HG03460 (cell line): Measurements from ENCODE around the gene FEM1A.
"Not testable (repeated sequence)": the region's sequence is repeated elsewhere in the genome, so short reads cannot be mapped to it uniquely, and the experiment has no call there.

Experiments
- ATAC-seq: cut with Tn5 transposase; IDR thresholded peaks from one replicate; pipeline ENCODE4 v1.9.1; 2021; ENCODE audit not compliant: unreplicated experiment

Gene FEM1A, protein sequence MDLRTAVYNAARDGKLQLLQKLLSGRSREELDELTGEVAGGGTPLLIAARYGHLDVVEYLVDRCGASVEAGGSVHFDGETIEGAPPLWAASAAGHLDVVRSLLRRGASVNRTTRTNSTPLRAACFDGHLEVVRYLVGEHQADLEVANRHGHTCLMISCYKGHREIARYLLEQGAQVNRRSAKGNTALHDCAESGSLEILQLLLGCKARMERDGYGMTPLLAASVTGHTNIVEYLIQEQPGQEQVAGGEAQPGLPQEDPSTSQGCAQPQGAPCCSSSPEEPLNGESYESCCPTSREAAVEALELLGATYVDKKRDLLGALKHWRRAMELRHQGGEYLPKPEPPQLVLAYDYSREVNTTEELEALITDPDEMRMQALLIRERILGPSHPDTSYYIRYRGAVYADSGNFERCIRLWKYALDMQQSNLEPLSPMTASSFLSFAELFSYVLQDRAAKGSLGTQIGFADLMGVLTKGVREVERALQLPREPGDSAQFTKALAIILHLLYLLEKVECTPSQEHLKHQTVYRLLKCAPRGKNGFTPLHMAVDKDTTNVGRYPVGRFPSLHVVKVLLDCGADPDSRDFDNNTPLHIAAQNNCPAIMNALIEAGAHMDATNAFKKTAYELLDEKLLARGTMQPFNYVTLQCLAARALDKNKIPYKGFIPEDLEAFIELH

GRCh38 chr19:4791183-4792018, at the start of gene FEM1A:
Gene FEM1A, plus strand, starts transcription at chr19:4791734. Its CDS starts 121 bp downstream, at chr19:4791855.
- peak; percentile 86 for ATAC-seq

- ATAC-seq = no peak
Observed at GRCh38 chr19:4742723-4743646, 48.5 kb upstream of the FEM1A start.

DNA sequence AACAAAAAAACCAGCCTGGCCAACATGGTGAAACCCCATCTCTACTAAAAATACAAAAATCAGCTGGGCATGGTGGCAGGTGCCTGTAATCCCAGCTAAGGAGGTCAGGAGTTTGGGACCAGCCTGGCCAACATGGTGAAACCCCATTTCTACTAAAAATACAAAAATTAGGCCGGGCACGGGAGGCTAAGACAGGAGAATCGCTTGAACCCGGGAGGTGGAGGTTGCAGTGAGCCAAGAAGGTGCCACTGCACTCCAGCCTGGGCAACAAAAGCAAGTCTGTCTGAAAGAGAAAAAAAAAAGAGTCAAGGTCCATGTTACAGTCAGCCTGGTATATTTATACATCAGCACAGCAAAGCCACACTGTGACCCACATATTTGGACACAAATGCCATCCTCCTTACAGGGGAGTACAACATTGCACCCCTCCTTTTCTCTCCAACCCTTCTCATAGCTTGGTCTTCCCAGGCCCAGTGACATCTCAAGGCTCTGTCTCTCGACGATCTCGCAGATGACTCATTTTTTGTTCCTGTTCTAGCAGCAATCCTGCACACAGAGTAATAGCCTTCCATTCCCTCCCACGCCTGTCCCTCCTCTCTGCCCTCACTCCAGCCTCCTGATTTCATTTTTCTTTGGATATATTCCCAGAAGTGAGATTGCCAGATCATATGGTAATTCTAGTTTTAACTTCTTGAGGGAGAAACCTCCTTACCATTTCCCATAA, 46.9 kb upstream of the FEM1A start:
- ATAC-seq = no peak

DNA sequence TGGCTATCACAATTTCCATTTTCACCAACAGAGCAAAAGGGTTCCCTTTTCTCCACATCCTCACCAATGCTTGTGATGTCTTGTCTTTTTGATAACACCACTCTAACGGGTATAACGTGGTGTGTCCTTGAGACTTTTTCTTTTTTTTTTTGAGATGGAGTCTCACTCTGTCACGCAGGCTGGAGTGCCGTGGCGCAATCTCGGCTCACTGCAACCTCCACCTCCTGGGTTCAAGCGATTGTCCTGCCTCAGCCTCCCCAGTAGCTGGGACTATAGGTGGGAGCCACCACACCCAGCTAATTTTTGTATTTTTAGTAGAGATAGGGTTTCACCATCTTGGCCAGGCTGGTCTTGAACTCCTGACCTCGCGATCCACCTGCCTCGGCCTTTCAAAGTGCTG, 46.4 kb upstream of the FEM1A start:
- not testable (repeated sequence) for ATAC-seq

- no peak for ATAC-seq
Observed at GRCh38 chr19:4745986-4746385, 45.5 kb upstream of the FEM1A start.

- no peak for ATAC-seq
Observed at GRCh38 chr19:4748185-4748584, 43.3 kb upstream of the FEM1A start.

GRCh38 chr19:4748589-4748988, 42.9 kb upstream of the FEM1A start:
- no peak for ATAC-seq

- no peak for ATAC-seq
Observed at GRCh38 chr19:4749870-4750590, 41.5 kb upstream of the FEM1A start.

DNA sequence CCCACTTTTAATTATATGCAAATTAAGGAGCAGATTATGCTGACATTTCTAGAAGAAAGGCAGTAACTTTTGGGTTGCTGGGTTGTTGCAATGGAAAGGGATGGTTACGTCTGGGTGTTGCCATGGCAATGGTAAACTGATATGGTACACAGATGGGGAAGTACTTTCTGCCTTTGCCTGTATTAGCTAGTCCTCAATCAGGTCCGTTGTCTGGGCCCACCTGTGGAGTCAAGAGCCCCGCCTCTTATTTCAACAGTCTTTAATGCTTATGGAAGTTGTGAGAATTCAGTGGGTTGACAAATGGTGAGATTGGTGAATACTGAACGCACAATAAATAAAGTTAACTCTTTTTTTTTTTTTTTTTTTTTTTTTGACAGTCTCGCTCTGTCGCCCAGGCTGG, 37.3 kb upstream of the FEM1A start:
- ATAC-seq = no peak

- no peak for ATAC-seq
Observed at GRCh38 chr19:4755459-4755858, 36.1 kb upstream of the FEM1A start.

- ATAC-seq = no peak
Observed at GRCh38 chr19:4758082-4758481, 33.5 kb upstream of the FEM1A start.

DNA sequence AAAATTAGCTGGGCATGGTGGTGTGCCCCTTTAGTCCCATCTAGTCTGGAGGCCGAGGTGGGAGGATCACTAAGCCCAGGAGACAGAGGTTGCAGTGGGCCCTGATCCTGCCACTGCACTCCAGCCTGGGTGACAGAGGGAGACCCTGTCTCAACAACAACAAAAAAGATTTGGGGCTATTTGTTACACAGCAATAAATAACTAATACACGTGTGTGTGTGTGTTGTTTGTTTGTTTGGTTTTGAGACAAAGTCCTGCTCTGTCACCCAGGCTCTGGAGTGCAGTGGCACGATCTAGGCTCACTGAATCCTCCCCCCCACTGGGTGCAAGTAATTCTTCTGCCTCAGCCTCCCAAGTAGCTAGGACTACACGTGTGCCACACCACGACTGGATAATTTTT, 32.9 kb upstream of the FEM1A start:
- ATAC-seq = no peak

- no peak for ATAC-seq
Observed at GRCh38 chr19:4759388-4760284, 31.9 kb upstream of the FEM1A start.

DNA sequence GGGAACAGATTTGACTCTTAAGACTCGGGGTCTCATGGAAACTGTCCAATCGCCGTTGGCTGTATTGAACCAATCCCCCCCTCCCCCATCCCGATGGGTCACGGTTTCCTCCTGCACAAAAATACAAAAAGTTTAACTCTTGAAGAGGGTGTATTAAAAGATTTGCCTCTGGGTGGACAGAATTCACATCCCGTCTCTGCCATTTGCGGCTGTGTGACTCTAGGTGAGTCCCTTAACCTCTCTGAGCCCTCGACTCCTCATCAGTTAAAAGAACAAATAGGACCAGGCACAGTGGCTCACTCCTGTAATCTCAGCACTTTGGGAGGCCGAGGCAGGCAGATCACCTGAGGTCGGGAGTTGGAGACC, 31.3 kb upstream of the FEM1A start:
- ATAC-seq = no peak

GRCh38 chr19:4763021-4763420, 28.5 kb upstream of the FEM1A start:
- ATAC-seq = no peak

DNA sequence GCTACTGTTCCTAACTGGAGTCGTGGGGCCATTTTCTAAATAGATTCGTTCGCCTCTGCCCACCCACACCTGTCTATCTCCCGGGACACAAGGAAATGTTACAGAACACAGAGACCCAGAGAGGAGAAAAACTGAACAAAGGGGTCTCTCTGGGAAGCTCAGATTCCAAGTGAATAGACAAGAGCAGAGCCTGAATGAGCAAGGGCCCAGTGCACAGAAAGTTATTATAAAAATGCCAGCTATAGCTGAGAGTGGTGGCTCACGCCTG, 27.2 kb upstream of the FEM1A start:
- ATAC-seq = no peak

GRCh38 chr19:4768934-4769777, 22.4 kb upstream of the FEM1A start:
- no peak for ATAC-seq

DNA sequence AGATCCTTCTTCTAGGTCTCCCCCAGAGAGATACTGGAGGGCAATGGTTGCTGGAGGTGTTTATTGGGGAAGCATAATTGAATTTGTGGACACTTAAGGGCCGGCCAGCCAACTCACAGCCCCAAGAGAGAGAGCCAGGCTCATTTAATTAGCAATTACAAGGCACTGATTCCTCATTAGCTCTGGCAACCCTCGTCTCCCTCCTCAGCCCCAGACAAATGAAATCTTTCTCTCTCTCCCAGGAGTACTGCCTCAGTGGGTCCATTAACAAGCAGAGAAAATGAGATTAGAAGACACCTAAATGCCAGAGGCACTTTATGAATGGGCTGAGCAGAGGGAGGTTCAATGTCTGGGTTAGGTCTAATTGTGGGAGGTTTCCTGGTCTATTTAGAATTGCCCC, 19.0 kb upstream of the FEM1A start:
- ATAC-seq = no peak
